Measurements from ENCODE around the gene APLN. TPM values are rescaled to one million over a fixed set of nuclear protein-coding genes. Genes with fewer than 3 reads are reported as not detected.

Gene APLN
- total RNA-seq, 1 donor from 2014 or later = 2.1 TPM

DNA sequence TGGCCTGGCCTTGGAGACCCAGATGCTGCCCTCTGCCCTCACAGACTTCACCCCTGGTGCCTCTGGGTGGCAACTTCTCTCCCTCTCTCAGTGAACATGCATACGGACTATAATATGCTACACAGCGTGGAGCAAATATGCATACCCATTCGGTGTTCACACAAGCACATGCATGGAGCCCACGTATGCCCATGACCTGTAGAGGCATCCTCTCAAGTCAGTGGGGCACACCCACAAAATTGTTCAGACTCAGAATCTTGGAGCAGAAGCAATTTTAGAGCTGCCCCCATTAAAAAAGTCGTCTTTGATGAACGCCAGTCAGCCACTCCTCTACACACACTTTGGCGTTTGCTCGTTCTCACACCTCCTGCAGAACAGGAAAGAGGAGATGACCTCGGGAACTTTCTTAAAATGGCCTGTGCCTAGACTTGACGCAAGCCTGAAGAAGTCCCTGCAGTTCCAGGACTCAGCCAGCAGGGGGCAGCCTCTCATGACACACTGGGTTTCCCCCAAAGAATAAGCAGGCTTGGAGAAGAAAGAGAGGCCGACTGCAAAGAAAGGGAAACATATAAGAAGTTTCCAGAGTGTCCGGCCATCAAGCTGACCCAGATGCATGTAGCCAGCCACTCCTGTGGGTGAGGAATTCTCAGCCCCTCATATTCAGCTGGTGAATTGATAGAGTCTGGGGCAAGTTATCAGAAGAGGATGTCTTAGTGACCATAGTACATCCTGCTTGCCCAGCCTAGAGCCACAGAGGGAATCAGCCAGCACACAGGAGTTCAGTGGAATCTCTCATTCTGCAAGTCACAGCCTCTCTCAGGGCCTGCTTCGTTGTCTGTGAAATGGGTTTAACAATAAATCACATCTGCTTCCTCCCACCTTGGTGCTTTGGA, 17.3 kb downstream of the APLN start:
- Histone ChIP-seq H3K79me2 (ENCODE audit: insufficient read depth, low read length) (no peaks in the 10 kb centered on the region), H3K4me3 (ENCODE audit: insufficient read depth, low read depth, low read length) (no peak overlapping the region), H3K9ac (ENCODE audit: low read length) (no peak overlapping the region), H3K4me1 (ENCODE audit: insufficient read depth, low read length) (no peaks in the 10 kb centered on the region), H3K36me3 (ENCODE audit: insufficient read depth, low read length) (no peaks in the 10 kb centered on the region), H3K27ac (ENCODE audit: low read depth, low read length) (no peak overlapping the region), H3K27me3 (ENCODE audit: insufficient read depth, low read length) (no peaks in the 10 kb centered on the region), H2AFZ (ENCODE audit: low read depth, low read length) (no peak overlapping the region), H3K9me3 (ENCODE audit: insufficient read depth, low read depth, low read length) (no peaks in the 10 kb centered on the region), H4K20me1 (ENCODE audit: insufficient read depth, low read length) (no peaks in the 10 kb centered on the region), H3K4me2 (ENCODE audit: low read length) (no peak overlapping the region)
- Mint-ChIP-seq H3K27me3 (ENCODE audit: low read depth, unreplicated experiment) (peaks cover 11% of the 10 kb centered on the region), H3K36me3 (ENCODE audit: low read depth, unreplicated experiment) (no peaks in the 10 kb centered on the region), H3K9me3 (ENCODE audit: unreplicated experiment) (no peaks in the 10 kb centered on the region), H3K4me3 (ENCODE audit: unreplicated experiment) (no peak overlapping the region), H3K27ac (ENCODE audit: unreplicated experiment) (no peak overlapping the region), H3K4me1 (ENCODE audit: low read depth, unreplicated experiment) (no peaks in the 10 kb centered on the region)
- TF ChIP-seq, protein P1, sequence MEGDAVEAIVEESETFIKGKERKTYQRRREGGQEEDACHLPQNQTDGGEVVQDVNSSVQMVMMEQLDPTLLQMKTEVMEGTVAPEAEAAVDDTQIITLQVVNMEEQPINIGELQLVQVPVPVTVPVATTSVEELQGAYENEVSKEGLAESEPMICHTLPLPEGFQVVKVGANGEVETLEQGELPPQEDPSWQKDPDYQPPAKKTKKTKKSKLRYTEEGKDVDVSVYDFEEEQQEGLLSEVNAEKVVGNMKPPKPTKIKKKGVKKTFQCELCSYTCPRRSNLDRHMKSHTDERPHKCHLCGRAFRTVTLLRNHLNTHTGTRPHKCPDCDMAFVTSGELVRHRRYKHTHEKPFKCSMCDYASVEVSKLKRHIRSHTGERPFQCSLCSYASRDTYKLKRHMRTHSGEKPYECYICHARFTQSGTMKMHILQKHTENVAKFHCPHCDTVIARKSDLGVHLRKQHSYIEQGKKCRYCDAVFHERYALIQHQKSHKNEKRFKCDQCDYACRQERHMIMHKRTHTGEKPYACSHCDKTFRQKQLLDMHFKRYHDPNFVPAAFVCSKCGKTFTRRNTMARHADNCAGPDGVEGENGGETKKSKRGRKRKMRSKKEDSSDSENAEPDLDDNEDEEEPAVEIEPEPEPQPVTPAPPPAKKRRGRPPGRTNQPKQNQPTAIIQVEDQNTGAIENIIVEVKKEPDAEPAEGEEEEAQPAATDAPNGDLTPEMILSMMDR (IDR thresholded peaks at IDR 0.05; ENCODE audit: insufficient read depth, low read depth, low read length) = peak; percentile 70
- TF ChIP-seq EZH2 (IDR thresholded peaks at IDR 0.05; ENCODE audit: insufficient read depth, low read length) = no peak
- FAIRE-seq (peak; percentile 79), DNase-seq (ENCODE audit: low read depth) (no peak)

DNA sequence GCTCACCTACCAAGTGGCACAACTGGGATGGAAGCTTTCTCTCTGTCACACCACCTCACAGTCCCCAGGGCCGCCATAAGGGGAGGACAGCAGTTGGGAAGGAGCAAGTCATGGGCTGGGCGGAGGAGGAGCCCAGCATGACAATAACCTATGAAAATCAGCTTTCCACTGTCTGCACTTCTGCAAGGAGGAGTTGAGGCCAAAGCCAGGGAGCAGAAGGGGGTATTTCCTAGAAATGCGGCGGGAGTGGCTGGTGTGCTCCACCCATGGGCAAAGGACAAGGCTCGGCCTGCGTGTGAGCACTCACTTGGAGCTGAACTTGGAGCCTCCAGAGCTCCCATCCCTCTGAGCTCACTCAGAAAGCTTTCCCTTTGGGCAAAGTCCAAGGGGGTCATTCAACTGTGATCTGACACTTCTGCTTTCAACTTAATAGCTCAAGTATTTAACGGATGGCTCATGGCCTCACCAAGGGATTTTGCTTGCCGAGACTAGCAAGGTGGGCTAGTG, 18.5 kb downstream of the APLN start:
- Histone ChIP-seq H4K20me1 (ENCODE audit: insufficient read depth, low read length) (no peaks in the 10 kb centered on the region), H3K9me3 (ENCODE audit: insufficient read depth, low read depth, low read length) (no peaks in the 10 kb centered on the region), H3K27me3 (ENCODE audit: insufficient read depth, low read length) (no peaks in the 10 kb centered on the region), H3K36me3 (ENCODE audit: insufficient read depth, low read length) (no peaks in the 10 kb centered on the region), H3K27ac (ENCODE audit: low read depth, low read length) (no peak overlapping the region), H3K79me2 (ENCODE audit: insufficient read depth, low read length) (no peaks in the 10 kb centered on the region), H2AFZ (ENCODE audit: low read depth, low read length) (no peak overlapping the region), H3K4me1 (ENCODE audit: insufficient read depth, low read length) (no peaks in the 10 kb centered on the region), H3K9ac (ENCODE audit: low read length) (no peak overlapping the region), H3K4me2 (ENCODE audit: low read length) (no peak overlapping the region), H3K4me3 (ENCODE audit: insufficient read depth, low read depth, low read length) (no peak overlapping the region)
- no peak for TF ChIP-seq EZH2 (IDR thresholded peaks at IDR 0.05; ENCODE audit: insufficient read depth, low read length)
- TF ChIP-seq, protein P1 (IDR thresholded peaks at IDR 0.05; ENCODE audit: insufficient read depth, low read depth, low read length) = no peak
- no peaks in the 10 kb centered on the region for H3K4me1 Mint-ChIP-seq (ENCODE audit: low read depth, unreplicated experiment)
- H3K36me3 Mint-ChIP-seq (ENCODE audit: low read depth, unreplicated experiment) = no peaks in the 10 kb centered on the region
- no peak overlapping the region for H3K27ac Mint-ChIP-seq (ENCODE audit: unreplicated experiment)
- H3K27me3 Mint-ChIP-seq (ENCODE audit: low read depth, unreplicated experiment) = peaks cover 11% of the 10 kb centered on the region
- no peak for DNase-seq (ENCODE audit: low read depth)
- H3K4me3 Mint-ChIP-seq (ENCODE audit: unreplicated experiment) = no peak overlapping the region
- no peaks in the 10 kb centered on the region for H3K9me3 Mint-ChIP-seq (ENCODE audit: unreplicated experiment)
- no peak for FAIRE-seq

DNA sequence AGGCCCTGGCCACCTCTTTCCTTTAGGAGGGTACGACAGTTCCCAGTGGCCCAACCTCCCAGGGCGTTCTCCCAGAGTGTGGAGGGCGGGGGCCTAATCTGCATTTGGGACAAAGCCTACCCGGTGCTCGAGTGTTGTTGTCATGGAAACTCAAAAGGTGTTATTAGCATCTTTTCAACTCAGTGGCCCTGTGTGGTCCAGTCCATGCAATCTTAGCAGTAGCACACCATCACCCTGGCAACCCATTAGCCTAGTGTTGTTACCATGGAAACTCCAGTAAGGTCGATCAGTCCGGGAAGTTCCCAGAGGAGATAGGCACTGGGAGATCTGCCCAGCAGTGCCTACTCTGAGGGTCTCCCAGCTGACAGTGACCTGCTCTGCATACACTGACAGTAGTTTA, 20.2 kb downstream of the APLN start:
- H3K4me1 Mint-ChIP-seq (ENCODE audit: low read depth, unreplicated experiment) = no peaks in the 10 kb centered on the region
- no peak for TF ChIP-seq EZH2 (IDR thresholded peaks at IDR 0.05; ENCODE audit: insufficient read depth, low read length)
- TF ChIP-seq, protein P1 (IDR thresholded peaks at IDR 0.05; ENCODE audit: insufficient read depth, low read depth, low read length) = no peak
- H3K4me1 ChIP-seq (ENCODE audit: insufficient read depth, low read length) = no peaks in the 10 kb centered on the region

More for the DNA sequence above, 20.2 kb downstream of the APLN start:
- Histone ChIP-seq H3K9me3 (ENCODE audit: insufficient read depth, low read depth, low read length) (no peaks in the 10 kb centered on the region), H3K79me2 (ENCODE audit: insufficient read depth, low read length) (no peaks in the 10 kb centered on the region), H3K27ac (ENCODE audit: low read depth, low read length) (no peak overlapping the region), H4K20me1 (ENCODE audit: insufficient read depth, low read length) (no peaks in the 10 kb centered on the region), H3K4me2 (ENCODE audit: low read length) (no peak overlapping the region), H2AFZ (ENCODE audit: low read depth, low read length) (no peak overlapping the region), H3K4me3 (ENCODE audit: insufficient read depth, low read depth, low read length) (no peak overlapping the region), H3K27me3 (ENCODE audit: insufficient read depth, low read length) (no peaks in the 10 kb centered on the region), H3K9ac (ENCODE audit: low read length) (no peak overlapping the region), H3K36me3 (ENCODE audit: insufficient read depth, low read length) (no peaks in the 10 kb centered on the region)
- no peak for DNase-seq (ENCODE audit: low read depth)
- no peaks in the 10 kb centered on the region for H3K9me3 Mint-ChIP-seq (ENCODE audit: unreplicated experiment)
- no peak for FAIRE-seq
- no peaks in the 10 kb centered on the region for H3K36me3 Mint-ChIP-seq (ENCODE audit: low read depth, unreplicated experiment)
- H3K27ac Mint-ChIP-seq (ENCODE audit: unreplicated experiment) = no peak overlapping the region
- no peak overlapping the region for H3K4me3 Mint-ChIP-seq (ENCODE audit: unreplicated experiment)
- H3K27me3 Mint-ChIP-seq (ENCODE audit: low read depth, unreplicated experiment) = peaks cover 6% of the 10 kb centered on the region
